Left renal cortex interstitium (tissue), 4 donors: ENCODE data around the gene RELN. TPM values are rescaled to one million over a fixed set of nuclear protein-coding genes. Genes with fewer than 3 reads are reported as not detected.

Experiments used
- DNase-seq, 4 donors: peaks; one replicate each; pipeline ENCODE4 v3.0.0-alpha.2; 2013; ENCODE audit warnings: low read depth in 4 of 4, low spot score in 2 of 4, missing footprints in 1 of 4
- polyA plus RNA-seq, 4 donors: library from polyadenylated mRNA; unstranded; fragments of 120-200 nt; gene quantifications; one replicate each; pipeline ENCODE4 v1.2.1, GENCODE V29; 2013; ENCODE audit not compliant: insufficient read length in 4 of 4

The RELN gene
- polyA plus RNA-seq, 4 donors: 8.3 to 20.0 (median 13.4) TPM

DNA sequence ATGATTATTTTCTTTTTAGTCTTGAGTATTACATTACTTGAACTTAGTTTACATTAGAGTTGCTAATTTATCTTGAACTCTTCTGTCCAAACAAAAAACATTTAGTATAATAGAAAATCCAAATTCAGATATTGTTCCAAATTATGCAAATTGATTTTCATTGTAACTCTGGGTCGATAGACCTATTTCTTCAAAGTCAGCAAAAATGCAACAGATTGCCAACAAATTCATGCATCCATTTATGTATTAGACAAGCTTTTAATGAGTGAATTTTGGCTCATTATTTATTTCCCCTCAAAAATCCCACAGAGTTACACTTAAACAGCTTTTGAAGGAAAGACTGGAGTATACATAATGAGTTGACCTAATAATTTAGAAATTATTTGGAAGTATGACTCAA lies 240.8 kb downstream of the RELN start:
- no peak for DNase-seq

DNA sequence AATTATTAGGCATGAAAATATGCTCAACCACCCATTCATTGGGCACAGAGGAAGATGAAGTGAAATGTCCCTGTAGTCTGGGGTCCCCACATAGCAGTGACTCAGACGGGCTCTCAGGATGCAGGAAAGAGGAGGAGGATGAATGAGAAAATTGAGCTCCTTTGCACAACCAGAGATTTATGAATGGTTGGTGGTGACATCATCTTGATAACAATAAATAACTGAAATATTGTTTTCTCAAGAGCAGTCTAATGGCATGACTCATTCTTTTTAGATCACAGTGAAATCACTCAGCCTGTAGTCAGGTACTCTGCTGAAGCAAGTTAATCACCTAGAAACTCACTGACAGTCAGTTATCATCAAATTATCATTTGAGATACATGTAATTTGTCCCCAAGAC lies 254.1 kb downstream of the RELN start:
- no peak for DNase-seq

- DNase-seq: no peak
Observed at GRCh38 chr7:103731169-103731568, 258.3 kb downstream of the RELN start.

DNA sequence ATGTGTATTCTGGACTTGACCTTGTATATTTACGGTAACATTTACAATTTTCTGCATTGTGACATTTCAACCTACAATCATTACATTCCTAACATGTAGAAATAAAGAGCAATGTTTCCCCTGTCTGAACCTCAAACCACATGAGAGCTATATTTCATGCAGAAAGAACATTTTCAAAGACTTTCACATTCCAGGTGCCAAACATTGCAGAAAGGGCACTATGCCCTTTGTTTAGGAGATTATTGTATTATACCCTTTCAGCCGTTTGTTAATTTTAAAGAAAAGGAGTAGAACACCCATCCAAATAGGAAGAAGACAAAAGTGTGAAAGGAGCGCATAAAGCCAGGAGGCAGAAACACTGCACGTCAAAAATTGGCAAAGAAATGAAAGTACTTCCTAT lies 260.4 kb downstream of the RELN start:
- no peak for DNase-seq

DNA sequence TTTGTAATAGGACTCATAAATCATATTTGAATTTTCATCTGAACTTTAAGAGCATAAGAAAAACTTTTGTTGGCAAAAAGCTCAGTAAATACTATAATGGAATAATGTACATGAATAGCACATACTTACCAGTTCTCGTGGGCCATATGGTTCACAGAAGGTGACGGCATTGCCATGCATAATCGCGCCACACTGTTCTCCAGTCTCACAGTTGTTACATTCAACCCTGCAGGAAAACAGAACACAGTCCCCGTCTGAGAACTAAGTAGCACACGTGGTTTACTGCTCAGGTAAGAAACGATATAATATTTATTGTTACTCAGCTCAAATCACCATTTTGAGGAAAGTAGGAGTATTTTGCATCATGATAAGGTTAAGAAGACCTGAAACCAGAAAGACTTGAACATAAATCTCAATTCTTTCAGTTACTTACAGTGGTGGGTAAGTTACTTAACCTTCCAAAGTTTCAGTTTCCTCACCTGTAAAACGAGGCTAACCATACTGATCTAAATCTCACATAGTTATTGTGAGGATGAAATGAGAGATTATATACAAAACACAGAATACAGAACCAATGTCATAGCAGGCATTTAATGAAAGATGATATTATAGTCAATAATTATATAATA lies 261.4 kb downstream of the RELN start:
- DNase-seq: no peak

GRCh38 chr7:103719070-103719469 lies 270.4 kb downstream of the RELN start:
- DNase-seq: no peak

GRCh38 chr7:103718482-103719061 lies 270.9 kb downstream of the RELN start:
- DNase-seq: no peak

- DNase-seq: no peak
Observed at GRCh38 chr7:103717574-103717973, 271.9 kb downstream of the RELN start.

- DNase-seq: no peak
Observed at GRCh38 chr7:103715376-103716120, 273.9 kb downstream of the RELN start.

DNA sequence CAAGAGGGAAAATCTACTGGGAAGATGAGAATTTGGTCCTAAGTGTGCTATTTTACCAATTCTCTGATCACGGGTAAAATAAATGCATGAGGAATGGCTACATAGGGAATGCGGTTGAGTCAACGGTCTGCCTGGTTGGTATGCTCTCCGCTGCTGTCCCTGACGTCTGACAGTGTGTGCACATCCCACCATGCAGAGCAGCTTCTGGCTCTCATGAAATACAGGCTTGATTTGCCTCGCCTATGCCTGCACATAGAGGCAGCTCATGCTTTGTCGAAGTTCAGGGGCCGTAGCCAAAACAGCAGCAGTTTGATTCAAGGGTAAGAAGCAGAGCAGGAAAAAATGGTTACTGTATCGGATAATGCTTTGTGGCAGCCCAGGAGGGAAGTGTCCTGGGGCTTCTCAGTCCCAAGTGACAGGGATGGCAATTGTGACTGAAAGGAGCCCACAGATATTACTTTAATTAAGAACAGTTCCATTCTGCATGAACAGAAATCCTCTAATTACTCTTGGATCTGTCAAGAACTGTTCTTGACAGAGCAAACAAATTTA lies 275.0 kb downstream of the RELN start:
- DNase-seq: no peak

- no peak for DNase-seq
Observed at GRCh38 chr7:103712991-103713778, 276.3 kb downstream of the RELN start.

GRCh38 chr7:103711413-103711812 lies 278.0 kb downstream of the RELN start:
- DNase-seq: no peak

GRCh38 chr7:103710247-103710646 lies 279.2 kb downstream of the RELN start:
- no peak for DNase-seq

- DNase-seq: no peak
Observed at GRCh38 chr7:103706805-103707204, 282.7 kb downstream of the RELN start.

GRCh38 chr7:103705542-103705941 lies 283.9 kb downstream of the RELN start:
- DNase-seq: no peak

GRCh38 chr7:103704701-103705100 lies 284.8 kb downstream of the RELN start:
- DNase-seq: no peak

GRCh38 chr7:103702982-103703381 lies 286.5 kb downstream of the RELN start:
- DNase-seq: no peak

DNA sequence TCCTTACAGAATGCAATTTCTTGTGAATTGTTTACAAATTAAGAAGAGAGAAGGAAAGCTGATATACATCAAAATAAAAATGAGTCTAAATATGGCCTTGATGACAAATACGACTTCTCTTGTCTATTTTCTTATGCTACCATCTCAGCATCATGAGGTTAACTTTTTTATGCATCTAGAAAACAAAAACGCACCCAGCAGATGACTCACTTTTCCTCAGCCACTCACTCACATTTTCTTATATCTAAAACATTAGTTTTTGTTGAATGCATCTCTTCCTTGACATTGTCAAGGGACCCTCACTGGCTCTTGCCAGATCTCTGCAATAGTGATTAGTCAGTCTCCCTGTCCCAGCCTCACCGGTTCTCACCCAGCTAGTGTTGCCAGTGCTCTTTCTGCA lies 287.0 kb downstream of the RELN start:
- DNase-seq: no peak

- DNase-seq: no peak
Observed at GRCh38 chr7:103699032-103699431, 290.4 kb downstream of the RELN start.

DNA sequence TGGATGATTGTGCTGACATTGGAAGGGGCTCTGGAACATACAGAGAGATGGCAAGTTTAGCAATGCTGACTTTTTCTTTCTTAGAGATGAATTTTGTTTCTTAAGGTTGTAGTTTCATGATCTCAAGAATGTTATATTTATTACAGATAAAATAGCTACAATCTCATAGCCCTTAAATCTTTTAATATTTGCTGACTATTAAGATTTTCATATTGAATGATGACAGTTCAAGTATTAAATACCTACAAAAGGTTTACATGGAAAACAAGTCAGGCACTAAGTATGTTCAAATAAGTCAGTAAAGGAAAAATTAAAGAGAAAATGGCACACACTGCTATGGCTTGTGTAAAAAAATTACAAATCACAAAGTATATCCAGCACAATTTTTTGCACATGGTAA lies 291.4 kb downstream of the RELN start:
- DNase-seq: no peak

DNA sequence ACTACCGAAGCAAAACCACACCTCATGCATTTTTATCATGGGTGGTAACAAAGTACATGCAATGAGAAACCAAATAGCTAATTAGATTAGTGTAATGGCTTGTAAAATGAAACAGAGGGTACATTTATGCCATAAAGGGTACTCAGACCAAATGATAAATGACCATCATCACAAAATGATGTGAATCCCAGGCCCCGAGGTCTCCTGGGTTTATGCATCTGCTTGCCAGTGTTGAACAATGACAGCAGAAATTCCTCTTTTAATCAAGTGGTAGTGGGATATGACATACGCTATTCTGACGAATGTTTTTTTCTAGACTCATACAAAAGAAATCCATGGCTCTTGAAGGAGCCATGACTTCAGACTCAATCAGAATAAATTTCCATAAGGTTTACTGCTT lies 293.9 kb downstream of the RELN start:
- DNase-seq: no peak
